NB4 (cell line): ENCODE data around the gene SHKBP1.

ENCODE experiments used
- DNase-seq: peaks from one replicate; pipeline ENCODE4 v3.0.0; 2010; ENCODE audit warnings: low read depth
- H3K4me3 ChIP-seq: one replicate; pipeline ENCODE4 v1.5.1; 2011; ENCODE audit warnings: mild to moderate bottlenecking, low read depth, low read length, moderate library complexity
- CTCF ChIP-seq: IDR thresholded peaks from one replicate; pipeline ENCODE4 v1.5.1; 2012; ENCODE audit warnings: low read depth, low read length
- MAX ChIP-seq: IDR thresholded peaks from 2 replicates; pipeline ENCODE4 v1.6.1; 2011; ENCODE audit warnings: low read depth, low read length
- MYC ChIP-seq: IDR thresholded peaks from 2 replicates; pipeline ENCODE4 v1.6.1; 2011; ENCODE audit warnings: low read depth, low read length
- POLR2A ChIP-seq: IDR thresholded peaks from 2 replicates; pipeline ENCODE4 v1.6.1; 2011; ENCODE audit warnings: mild to moderate bottlenecking; ENCODE audit not compliant: insufficient read length; ENCODE audit errors: extremely low read depth

SHKBP1 gene

GRCh38 chr19:40632311-40633036, 55.8 kb downstream of the SHKBP1 start:
- H3K4me3 ChIP-seq = no peak overlapping the region
- DNase-seq = no peak
- TF ChIP-seq POLR2A (no peak), CTCF (no peak), MYC (no peak), MAX (no peak)

- DNase-seq = no peak
- H3K4me3 ChIP-seq = no peak overlapping the region
- no peak for TF ChIP-seq CTCF
- no peak for TF ChIP-seq MYC
- no peak for TF ChIP-seq POLR2A
- TF ChIP-seq MAX = no peak
Measured at GRCh38 chr19:40633207-40633606, 56.5 kb downstream of the SHKBP1 start.

- DNase-seq = no peak
Measured at GRCh38 chr19:40638327-40638726, 61.7 kb downstream of the SHKBP1 start.

GRCh38 chr19:40639638-40639982, 62.9 kb downstream of the SHKBP1 start:
- DNase-seq = no peak
- H3K4me3 ChIP-seq = no peak overlapping the region
- TF ChIP-seq CTCF = no peak
- TF ChIP-seq MYC = no peak
- TF ChIP-seq POLR2A = no peak
- TF ChIP-seq MAX = no peak

More at GRCh38 chr19:40638327-40638726, 61.7 kb downstream of the SHKBP1 start:
- H3K4me3 ChIP-seq = no peak overlapping the region
- TF ChIP-seq MAX (no peak), CTCF (no peak), POLR2A (no peak), MYC (no peak)

GRCh38 chr19:40640744-40641143, 64.1 kb downstream of the SHKBP1 start:
- TF ChIP-seq MAX = no peak
- TF ChIP-seq CTCF = no peak
- TF ChIP-seq POLR2A = no peak
- TF ChIP-seq MYC = no peak
- DNase-seq = peak; percentile 46
- H3K4me3 ChIP-seq = no peak overlapping the region
